GM21529 (cell line): ENCODE results near the gene LRRK2.

Experiments used
- ATAC-seq: cut with Tn5 transposase; IDR thresholded peaks from one replicate; pipeline ENCODE4 v1.9.1; 2021; ENCODE audit not compliant: unreplicated experiment

The LRRK2 gene

DNA sequence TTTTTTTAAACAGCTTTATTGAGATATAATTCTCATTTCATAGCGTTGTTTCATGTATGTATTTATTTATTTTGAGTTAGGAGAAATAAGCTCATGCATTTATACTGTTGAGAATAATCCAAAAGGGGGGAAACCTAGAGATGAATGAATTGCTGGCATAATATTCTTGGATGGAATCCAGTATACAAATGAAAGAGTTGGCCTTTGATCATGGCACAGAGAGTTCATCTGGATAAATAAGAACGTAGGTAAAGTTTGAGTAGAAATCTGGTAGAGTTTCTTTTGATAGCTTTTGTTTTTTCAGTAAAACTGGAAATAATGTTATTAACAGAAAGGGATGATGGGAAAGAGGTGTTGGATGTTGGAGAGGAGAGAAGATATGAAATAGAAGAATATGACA lies 166.2 kb downstream of the LRRK2 start:
- ATAC-seq = no peak

DNA sequence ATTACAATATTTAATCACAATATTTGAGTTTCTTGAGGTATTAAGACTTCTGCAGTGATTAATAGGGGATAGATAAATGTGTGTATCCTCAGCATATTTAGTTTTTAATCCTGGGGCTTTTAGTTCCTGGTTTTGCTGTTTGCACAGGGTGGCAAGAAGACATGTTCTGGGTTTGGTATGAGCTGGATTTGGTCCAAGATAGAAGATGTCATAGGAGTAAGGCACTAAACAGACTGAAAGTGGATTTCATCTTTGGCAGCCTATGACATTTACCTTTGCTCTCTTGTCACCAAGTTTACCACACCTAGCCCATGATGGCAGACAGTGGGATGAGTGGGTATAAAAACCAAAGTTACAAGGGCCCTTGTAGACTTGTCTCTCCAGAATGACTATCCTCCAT lies 168.2 kb downstream of the LRRK2 start:
- no peak for ATAC-seq

DNA sequence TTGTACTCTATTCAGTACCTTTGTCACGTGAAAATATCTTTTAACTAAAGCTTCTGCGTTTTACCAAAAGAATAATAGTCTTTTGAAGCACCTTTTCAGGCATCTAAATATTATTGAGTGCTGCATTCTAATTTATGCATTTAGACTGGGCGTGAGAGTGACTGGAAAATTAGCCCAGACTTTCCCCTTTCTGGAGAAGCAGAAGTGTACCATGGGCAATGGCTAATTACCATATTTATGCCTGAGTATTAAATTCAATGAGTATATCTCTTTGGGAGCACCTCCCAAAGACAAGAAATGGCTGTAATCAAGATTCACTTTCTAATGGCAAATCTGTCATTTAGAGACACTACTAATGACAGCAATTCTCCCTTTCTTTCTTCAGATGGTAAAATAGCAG lies 174.9 kb downstream of the LRRK2 start:
- no peak for ATAC-seq

- ATAC-seq = no peak
Measured at GRCh38 chr12:40405419-40405818, 180.6 kb downstream of the LRRK2 start.
